A549 (cell line): ENCODE results near the gene FFAR1. TPM values are rescaled to one million over a fixed set of nuclear protein-coding genes. Genes with fewer than 3 reads are reported as not detected.
A peak's percentile ranks its signal among the peaks of the same experiment; 100 is the strongest.

Source experiments
- ATAC-seq, 2 experiments: fragments of 200-7000 bp in 1 of 2; fragments of >200 bp in 1 of 2; cut with Nextera tagmentation in 1 of 2; cut with Tn5 transposase in 1 of 2; 3 replicates each; pipeline versions ENCODE4 v1.8.0 to v1.9.1; 2018 to 2020; ENCODE audit warnings: mild to moderate bottlenecking in 1 of 2, moderate library complexity in 1 of 2
- CTCF ChIA-PET: fragments of 300-600 bp; sonication (Branson Sonifier 250); formaldehyde crosslinking; extraction: SDS; loops from one replicate; lab custom pipeline; 2021; ENCODE audit warnings: antibody characterized with exemption, inconsistent platforms; lab: Yijun Ruan, JAX
- POLR2A ChIA-PET: fragments of 350-600 bp; formaldehyde crosslinking; extraction: SDS; loops from one replicate; lab custom pipeline; 2021; ENCODE audit warnings: antibody characterized with exemption, inconsistent platforms; lab: Yijun Ruan, JAX
- DNase-seq, 2 experiments: peaks; one replicate each; pipeline versions ENCODE4 v3.0.0 to v3.0.0-alpha.2; 2011 to 2016; ENCODE audit warnings: low read depth in 1 of 2, low spot score in 1 of 2
- FAIRE-seq: peaks from 2 replicates; lab custom pipeline; 2011; peaks lifted over from hg19 to GRCh38; lab: Jason Lieb, UNC
- H3K27ac ChIP-seq, 2 experiments: fragments of >200 bp; sonication (Bioruptor Twin); formaldehyde crosslinking; 3 replicates each; pipeline ENCODE4 v1.5.1; 2016 to 2017
- H3K4me1 ChIP-seq: fragments of >200 bp; sonication (Bioruptor Twin); formaldehyde crosslinking; 3 replicates; pipeline ENCODE4 v1.6.1; 2016
- H3K4me2 ChIP-seq: fragments of >200 bp; sonication (Bioruptor Twin); formaldehyde crosslinking; 3 replicates; pipeline ENCODE4 v1.6.1; 2016
- H3K4me3 ChIP-seq: fragments of >200 bp; sonication (Bioruptor Twin); formaldehyde crosslinking; 3 replicates; pipeline ENCODE4 v1.5.1; 2016
- H3K9me3 ChIP-seq: fragments of >200 bp; sonication (Bioruptor Twin); formaldehyde crosslinking; 3 replicates; pipeline ENCODE4 v1.6.1; 2016
- CBX2 ChIP-seq: fragments of 200-600 bp; sonication (generic); IDR thresholded peaks from 2 replicates; pipeline ENCODE4 v1.6.1; 2016; ENCODE audit warnings: low read depth, mild to moderate bottlenecking, borderline replicate concordance
- CEBPB ChIP-seq, 2 experiments: fragments of >200 bp in 1 of 2; sonication (Bioruptor Twin) in 1 of 2; formaldehyde crosslinking in 1 of 2; IDR thresholded peaks; 2 replicates each; pipeline ENCODE4 v1.6.1; 2012 to 2016
- EP300 ChIP-seq, 2 experiments: fragments of >200 bp; sonication (Bioruptor Twin); formaldehyde crosslinking; IDR thresholded peaks; 2 replicates in 1 of 2; 3 replicates in 1 of 2; pipeline ENCODE4 v1.6.1; 2016 to 2017
- ESRRA ChIP-seq: fragments of 150-350 bp; IDR thresholded peaks from 2 replicates; pipeline ENCODE4 v1.6.1; 2014; ENCODE audit warnings: mild to moderate bottlenecking, low read length, borderline replicate concordance
- FOXS1 ChIP-seq: fragments of 250-450 bp; sonication (Bioruptor Pico); IDR thresholded peaks from 2 replicates; pipeline ENCODE4 v1.5.0; 2020; ENCODE audit warnings: mild to moderate bottlenecking, moderate library complexity
- NPAS2 ChIP-seq: fragments of 250-450 bp; sonication (Bioruptor Pico); IDR thresholded peaks from 2 replicates; pipeline ENCODE4 v1.8.0; 2022; ENCODE audit warnings: mild to moderate bottlenecking, moderate library complexity, borderline replicate concordance
- POLR2A ChIP-seq: IDR thresholded peaks from 2 replicates; pipeline ENCODE4 v1.6.1; 2012; ENCODE audit warnings: mild to moderate bottlenecking, low read length
- RAD21 ChIP-seq, 2 experiments: fragments of >200 bp in 1 of 2; sonication (Bioruptor Twin) in 1 of 2; formaldehyde crosslinking in 1 of 2; IDR thresholded peaks in 1 of 2; conservative IDR thresholded peaks in 1 of 2; 2 replicates in 1 of 2; 3 replicates in 1 of 2; pipeline ENCODE4 v1.6.1; 2012 to 2018; ENCODE audit warnings: inconsistent platforms in 1 of 2
- RARB ChIP-seq: fragments of 250-450 bp; sonication (Bioruptor Pico); IDR thresholded peaks from 2 replicates; pipeline ENCODE4 v1.8.0; 2021; ENCODE audit warnings: mild to moderate bottlenecking, moderate library complexity
- SMC3 ChIP-seq: fragments of >200 bp; sonication (Bioruptor Twin); formaldehyde crosslinking; IDR thresholded peaks from 3 replicates; pipeline ENCODE4 v1.6.1; 2018; ENCODE audit warnings: inconsistent platforms
- SREBF2 ChIP-seq: fragments of 450-650 bp; IDR thresholded peaks from 2 replicates; pipeline ENCODE4 v1.6.1; 2014; ENCODE audit warnings: mild to moderate bottlenecking, moderate library complexity
- ZSCAN20 ChIP-seq: fragments of 250-450 bp; sonication (Bioruptor Pico); IDR thresholded peaks from 2 replicates; pipeline ENCODE4 v1.8.0; 2022; ENCODE audit warnings: mild to moderate bottlenecking, moderate library complexity
- WGBS: methylation state at CpG from one replicate; pipeline ENCODE4 v1.1.6; 2017; ENCODE audit errors: missing lambda C conversion rate; 5-methylcytosine and 5-hydroxymethylcytosine counted together
- polyA plus RNA-seq, 4 experiments: library from polyadenylated mRNA; depleted of rRNA in 3 of 4; stranded (reverse); fragments of >200 nt; fragmentation: RNase III in 1 of 4; extraction: RNeasy Plus Mini Kit Qiagen cat#74134 plus additional on column Dnase treatment in 1 of 4; gene quantifications; 2 replicates in 3 of 4; 3 replicates in 1 of 4; pipeline ENCODE4 v1.2.3, GENCODE V29; 2011 to 2017
- TF ChIP-seq, protein P1 (sequence below): fragments of >200 bp; sonication (Bioruptor Twin); formaldehyde crosslinking; IDR thresholded peaks from 3 replicates; pipeline ENCODE4 v1.5.1; 2016
- TF ChIP-seq, protein P2 (sequence below): fragments of 450-650 bp; IDR thresholded peaks from 2 replicates; pipeline ENCODE4 v1.6.1; 2014; ENCODE audit warnings: antibody characterized with exemption
- TF ChIP-seq, protein P3 (sequence below): fragments of 150-350 bp; IDR thresholded peaks from 2 replicates; pipeline ENCODE4 v1.6.1; 2014; ENCODE audit warnings: low read depth, mild to moderate bottlenecking, low read length
- TF ChIP-seq, protein P4 (sequence below): IDR thresholded peaks from 2 replicates; pipeline ENCODE4 v1.6.1; 2012

The FFAR1 gene
- polyA plus RNA-seq, 2 of the 4 experiments (the other 2 are of a cell fraction), result not detected

DNA sequence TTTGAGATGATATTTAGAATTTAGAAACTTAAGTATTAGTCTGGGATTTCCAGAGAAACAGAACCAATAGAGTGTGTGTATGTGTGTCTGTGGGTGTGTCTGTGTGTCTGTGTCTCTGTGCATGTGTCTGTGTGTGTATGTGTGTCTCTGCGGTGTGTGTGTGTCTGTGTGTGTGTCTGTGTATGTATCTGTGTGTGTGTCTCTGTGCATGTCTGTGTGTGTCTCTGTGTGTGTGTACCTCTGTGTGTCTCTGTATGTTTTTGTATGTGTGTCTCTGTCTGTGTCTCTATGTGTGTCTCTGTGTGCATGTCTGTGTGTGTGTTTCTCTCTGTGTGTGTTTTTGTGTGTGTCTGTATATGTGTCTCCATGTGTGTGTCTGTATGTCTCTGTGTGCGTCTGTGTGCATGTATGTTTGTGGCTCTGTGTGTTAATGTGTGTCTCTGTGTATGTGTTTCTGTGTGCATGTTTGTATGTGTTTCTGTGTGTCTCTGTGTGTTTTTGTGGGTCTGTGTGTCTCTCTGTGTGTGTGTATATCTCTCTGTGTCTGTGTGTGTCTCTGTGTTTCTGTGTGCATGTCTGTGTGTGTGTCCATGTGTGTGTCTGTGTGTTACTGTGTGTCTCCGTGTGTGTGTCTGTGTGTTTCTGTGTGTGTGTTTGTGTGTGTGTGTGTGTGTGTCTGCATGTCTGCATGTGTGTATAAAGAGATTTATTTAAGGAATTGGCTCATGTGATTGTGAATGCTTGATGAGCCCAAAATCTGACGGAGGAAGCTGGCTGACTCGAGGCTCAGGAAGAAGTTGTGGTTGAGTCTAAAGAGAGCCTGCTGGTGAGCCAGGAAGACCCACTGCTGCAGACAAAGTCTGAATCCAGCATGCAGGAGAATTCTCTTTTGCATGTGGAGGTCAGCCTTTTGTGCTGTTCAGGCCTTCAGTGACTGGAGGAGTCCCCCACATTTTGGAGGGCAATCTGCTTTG lies 45.3 kb downstream of the FFAR1 start:
- H3K9me3 ChIP-seq, result peaks cover 9% of the 10 kb centered on the region; the same call in 1 of the 3 replicates
- no peak for TF ChIP-seq POLR2A
- no peak for TF ChIP-seq RAD21 (conservative IDR thresholded peaks at IDR 0.05 in 1 of 2, IDR thresholded peaks at IDR 0.05 in 1 of 2)
- no peak for TF ChIP-seq ZSCAN20 (CRISPR knock-in tag)
- H3K4me3 ChIP-seq, result no peak overlapping the region
- DNase-seq (no peak), FAIRE-seq (peak; percentile 7), ATAC-seq (no peak)
- WGBS, result 55% methylated on average over 5 of the region's 5 CpGs
- ChIA-PET CTCF (interaction anchor here (1.0 kb wide), 1 partner anchor 41 kb away, joined by 3 read pairs; no protein-coding TSS in a partner anchor), POLR2A (no interaction called here)
- H3K4me2 ChIP-seq, result no peak overlapping the region
- H3K4me1 ChIP-seq, result no peaks in the 10 kb centered on the region
- H3K27ac ChIP-seq, result no peak overlapping the region

DNA sequence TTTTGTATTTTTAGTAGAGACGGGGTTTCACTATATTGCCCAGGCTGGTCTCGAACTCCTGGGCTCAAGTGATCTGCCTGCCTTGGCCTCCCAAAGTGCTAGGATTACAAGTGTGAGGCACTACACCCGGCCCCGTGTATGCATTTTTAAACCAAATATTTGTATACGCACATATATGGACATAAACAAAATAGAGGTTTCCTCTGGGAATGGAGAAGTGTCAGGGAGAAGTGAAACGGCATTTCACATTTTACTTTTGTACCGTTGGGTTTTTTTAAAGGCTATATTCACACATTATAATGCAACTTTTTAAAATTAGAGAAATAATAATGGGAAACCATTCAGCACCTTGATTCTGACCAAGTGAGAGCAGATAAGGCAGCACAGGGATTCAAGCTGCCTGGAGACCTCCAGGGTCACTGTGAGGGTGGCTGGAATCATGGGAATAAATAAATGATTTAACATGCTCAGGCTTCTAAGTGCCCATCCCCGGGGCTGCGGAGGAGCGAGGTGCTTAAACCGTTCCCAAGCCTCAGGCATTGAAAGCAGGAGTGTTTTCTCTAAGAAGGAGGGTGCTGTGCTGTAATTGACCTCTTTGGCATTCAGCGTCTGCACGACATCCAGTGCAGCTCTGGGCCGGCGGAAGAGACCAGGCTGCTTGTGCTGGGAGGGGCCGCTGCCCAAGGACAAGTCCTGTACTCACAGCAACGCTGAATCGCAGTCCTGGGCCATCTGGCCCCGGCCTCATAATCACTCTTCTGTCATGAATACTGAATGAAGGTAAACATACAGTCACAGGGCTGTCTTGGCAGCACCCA lies 47.9 kb downstream of the FFAR1 start:
- TF ChIP-seq, protein P1, sequence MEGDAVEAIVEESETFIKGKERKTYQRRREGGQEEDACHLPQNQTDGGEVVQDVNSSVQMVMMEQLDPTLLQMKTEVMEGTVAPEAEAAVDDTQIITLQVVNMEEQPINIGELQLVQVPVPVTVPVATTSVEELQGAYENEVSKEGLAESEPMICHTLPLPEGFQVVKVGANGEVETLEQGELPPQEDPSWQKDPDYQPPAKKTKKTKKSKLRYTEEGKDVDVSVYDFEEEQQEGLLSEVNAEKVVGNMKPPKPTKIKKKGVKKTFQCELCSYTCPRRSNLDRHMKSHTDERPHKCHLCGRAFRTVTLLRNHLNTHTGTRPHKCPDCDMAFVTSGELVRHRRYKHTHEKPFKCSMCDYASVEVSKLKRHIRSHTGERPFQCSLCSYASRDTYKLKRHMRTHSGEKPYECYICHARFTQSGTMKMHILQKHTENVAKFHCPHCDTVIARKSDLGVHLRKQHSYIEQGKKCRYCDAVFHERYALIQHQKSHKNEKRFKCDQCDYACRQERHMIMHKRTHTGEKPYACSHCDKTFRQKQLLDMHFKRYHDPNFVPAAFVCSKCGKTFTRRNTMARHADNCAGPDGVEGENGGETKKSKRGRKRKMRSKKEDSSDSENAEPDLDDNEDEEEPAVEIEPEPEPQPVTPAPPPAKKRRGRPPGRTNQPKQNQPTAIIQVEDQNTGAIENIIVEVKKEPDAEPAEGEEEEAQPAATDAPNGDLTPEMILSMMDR, result no peak
- TF ChIP-seq, protein P2, sequence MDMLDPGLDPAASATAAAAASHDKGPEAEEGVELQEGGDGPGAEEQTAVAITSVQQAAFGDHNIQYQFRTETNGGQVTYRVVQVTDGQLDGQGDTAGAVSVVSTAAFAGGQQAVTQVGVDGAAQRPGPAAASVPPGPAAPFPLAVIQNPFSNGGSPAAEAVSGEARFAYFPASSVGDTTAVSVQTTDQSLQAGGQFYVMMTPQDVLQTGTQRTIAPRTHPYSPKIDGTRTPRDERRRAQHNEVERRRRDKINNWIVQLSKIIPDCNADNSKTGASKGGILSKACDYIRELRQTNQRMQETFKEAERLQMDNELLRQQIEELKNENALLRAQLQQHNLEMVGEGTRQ, result no peak
- no peak for TF ChIP-seq FOXS1 (CRISPR knock-in tag)
- ATAC-seq, result peak; percentile 25 to 44; a peak in 3 of 6 replicates
- no peak for FAIRE-seq
- Histone ChIP-seq H3K4me1 (no peaks in the 10 kb centered on the region), H3K27ac (no peak overlapping the region), H3K9me3 (no peaks in the 10 kb centered on the region), H3K4me3 (no peak overlapping the region), H3K4me2 (no peak overlapping the region)
- ChIA-PET POLR2A (no interaction called here), CTCF (interaction anchor here (0.6 to 2.3 kb wide), 5 partner anchors 8 to 39 kb away, joined by 3 to 6 read pairs (median 3); no protein-coding TSS in a partner anchor)
- DNase-seq, result no peak
- WGBS, result 48% methylated on average over 19 of the region's 19 CpGs

DNA sequence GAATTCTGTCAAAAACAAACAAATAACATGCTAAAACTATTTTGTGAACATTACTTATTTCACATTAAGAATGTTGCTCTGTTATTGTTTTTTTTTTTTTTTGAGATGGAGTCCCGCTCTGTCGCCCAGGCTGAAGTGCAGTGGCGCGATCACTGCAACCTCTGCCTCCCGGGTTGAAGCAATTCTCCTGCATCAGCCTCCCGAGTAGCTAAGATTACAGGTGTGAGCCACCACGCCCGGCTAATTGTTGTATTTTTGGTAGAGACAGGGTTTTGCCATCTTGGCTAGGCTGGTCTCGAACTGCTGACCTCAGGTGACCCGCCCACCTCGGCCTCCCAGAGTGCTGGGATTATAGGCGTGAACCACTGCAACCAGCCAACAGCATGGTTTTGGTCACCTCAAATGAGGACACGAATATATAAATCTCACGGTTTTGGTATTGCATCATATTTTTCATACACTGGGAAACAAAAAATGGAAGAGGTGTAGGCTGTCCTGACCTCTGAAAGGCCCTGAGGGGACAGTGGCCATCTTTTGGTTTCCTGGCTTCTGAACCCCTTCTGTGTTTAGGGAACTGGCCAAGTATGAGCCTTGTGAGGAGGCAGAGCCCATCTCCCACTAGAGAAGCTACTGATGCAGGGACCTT lies 48.7 kb downstream of the FFAR1 start:
- no peak overlapping the region for H3K4me2 ChIP-seq
- no peaks in the 10 kb centered on the region for H3K4me1 ChIP-seq
- ChIA-PET CTCF (interaction anchor here (0.6 to 2.3 kb wide), 5 partner anchors 8 to 152 kb away, joined by 3 to 6 read pairs (median 3); partner anchors contain the start of gene FFAR3), POLR2A (no interaction called here)
- no peak overlapping the region for H3K4me3 ChIP-seq
- no peak overlapping the region for H3K27ac ChIP-seq
- no peak for FAIRE-seq
- TF ChIP-seq, protein P3, sequence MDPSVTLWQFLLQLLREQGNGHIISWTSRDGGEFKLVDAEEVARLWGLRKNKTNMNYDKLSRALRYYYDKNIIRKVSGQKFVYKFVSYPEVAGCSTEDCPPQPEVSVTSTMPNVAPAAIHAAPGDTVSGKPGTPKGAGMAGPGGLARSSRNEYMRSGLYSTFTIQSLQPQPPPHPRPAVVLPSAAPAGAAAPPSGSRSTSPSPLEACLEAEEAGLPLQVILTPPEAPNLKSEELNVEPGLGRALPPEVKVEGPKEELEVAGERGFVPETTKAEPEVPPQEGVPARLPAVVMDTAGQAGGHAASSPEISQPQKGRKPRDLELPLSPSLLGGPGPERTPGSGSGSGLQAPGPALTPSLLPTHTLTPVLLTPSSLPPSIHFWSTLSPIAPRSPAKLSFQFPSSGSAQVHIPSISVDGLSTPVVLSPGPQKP, result no peak
- TF ChIP-seq CEBPB (IDR thresholded peaks at IDR 0.05), result peak in 1 of 2 experiments; percentile 35; a peak in 1 of 4 replicates
- WGBS, result 69% methylated on average over 14 of the region's 14 CpGs
- ATAC-seq, result no peak
- no peak for DNase-seq
- no peaks in the 10 kb centered on the region for H3K9me3 ChIP-seq

DNA sequence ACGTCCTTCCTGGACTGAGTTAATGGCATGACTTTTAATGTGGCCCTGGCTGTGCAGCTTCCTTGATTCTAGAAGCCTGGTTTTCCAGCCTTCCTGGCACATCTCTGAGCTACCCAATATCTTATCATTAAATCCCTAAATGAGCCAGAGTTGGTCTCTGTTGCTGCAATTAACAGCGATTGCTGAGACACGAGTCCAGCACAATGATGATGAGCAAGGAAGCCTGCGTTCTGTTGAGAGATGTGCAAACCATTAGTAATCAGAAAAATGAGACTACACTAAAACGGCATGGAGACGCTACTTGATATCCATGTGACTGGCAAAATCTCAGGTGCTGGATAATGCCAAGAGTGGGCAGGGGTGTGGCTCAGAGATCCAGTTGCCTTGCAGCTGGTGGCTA lies 49.4 kb downstream of the FFAR1 start:
- CTCF ChIA-PET, result interaction anchor here (1.0 to 2.3 kb wide), 3 partner anchors 9 to 152 kb away, joined by 3 to 6 read pairs (median 4); partner anchors contain the start of gene FFAR3
- ATAC-seq (no peak; a peak in 1 of 6 replicates), FAIRE-seq (no peak), DNase-seq (no peak)
- POLR2A ChIA-PET, result no interaction called here
- Histone ChIP-seq H3K4me2 (no peak overlapping the region), H3K9me3 (no peaks in the 10 kb centered on the region), H3K4me3 (no peak overlapping the region), H3K27ac (no peak overlapping the region), H3K4me1 (no peaks in the 10 kb centered on the region)
- WGBS, result 76% methylated on average over 6 of the region's 6 CpGs
- TF ChIP-seq, protein P4, sequence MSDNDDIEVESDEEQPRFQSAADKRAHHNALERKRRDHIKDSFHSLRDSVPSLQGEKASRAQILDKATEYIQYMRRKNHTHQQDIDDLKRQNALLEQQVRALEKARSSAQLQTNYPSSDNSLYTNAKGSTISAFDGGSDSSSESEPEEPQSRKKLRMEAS, result no peak
- TF ChIP-seq ESRRA (no peak), NPAS2 (CRISPR knock-in tag) (no peak), SREBF2 (no peak), CEBPB (IDR thresholded peaks at IDR 0.05) (no peak), EP300 (IDR thresholded peaks at IDR 0.05) (no peak), SMC3 (no peak), RARB (CRISPR knock-in tag) (no peak), FOXS1 (CRISPR knock-in tag) (no peak), CBX2 (no peak)
